ENCODE results near the gene AKT3. TPM values are rescaled to one million over a fixed set of nuclear protein-coding genes. Genes with fewer than 3 reads are reported as not detected.

The AKT3 gene
- total RNA-seq, 4 donors from 2014 or later: 2.0 to 32.2 (median 9.3) TPM

- DNase-seq: no peak
- H3K27ac ChIP-seq: peak overlapping the region; percentile 92 to 98 (median 94)
- peak in 1 of 4 donors; percentile 21 for TF ChIP-seq POLR2A (IDR thresholded peaks at IDR 0.05)
- no peak for TF ChIP-seq CTCF (IDR thresholded peaks at IDR 0.05)
- peaks cover 0 to 33% (median 0%) of the 10 kb centered on the region in 4 donors for H3K27me3 ChIP-seq
- peak overlapping the region; percentile 65 to 90 (median 84) for H3K4me3 ChIP-seq
- no peaks in the 10 kb centered on the region for H3K36me3 ChIP-seq
- no peaks in the 10 kb centered on the region for H3K9me3 ChIP-seq
- WGBS, 2 donors: no CpG with 5 or more reads among the region's 81 CpGs
- intact Hi-C loops (cut with DNase I): no loop called here
- peaks cover 0 to 37% (median 0%) of the 10 kb centered on the region in 3 donors for H3K4me1 ChIP-seq
These were observed 432 bp downstream of the AKT3 start for GRCh38 chr1:243849421-243850201.

GRCh38 chr1:243848858-243849420, 1.1 kb downstream of the AKT3 start:
- TF ChIP-seq CTCF (IDR thresholded peaks at IDR 0.05): no peak
- no peak for TF ChIP-seq POLR2A (IDR thresholded peaks at IDR 0.05)
- peaks cover 0 to 37% (median 0%) of the 10 kb centered on the region in 3 donors for H3K4me1 ChIP-seq
- no peak for DNase-seq
- H3K4me3 ChIP-seq: peak overlapping the region; percentile 65 to 90 (median 84)
- peaks cover 0 to 33% (median 0%) of the 10 kb centered on the region in 4 donors for H3K27me3 ChIP-seq
- no peaks in the 10 kb centered on the region for H3K9me3 ChIP-seq
- 0% methylated on average over 4 to 7 of the region's 19 CpGs for WGBS, 2 donors
- H3K36me3 ChIP-seq: no peaks in the 10 kb centered on the region
- intact Hi-C loops (cut with DNase I): no loop called here
- peak overlapping the region; percentile 92 to 98 (median 94) for H3K27ac ChIP-seq

- DNase-seq: no peak
- Histone ChIP-seq H3K4me1 (peaks cover 0 to 42% (median 0%) of the 10 kb centered on the region in 3 donors), H3K36me3 (no peaks in the 10 kb centered on the region), H3K9me3 (no peaks in the 10 kb centered on the region), H3K27me3 (peaks cover 0 to 33% (median 0%) of the 10 kb centered on the region in 4 donors), H3K4me3 (peak overlapping the region; percentile 65 to 90 (median 84)), H3K27ac (peak overlapping the region in 3 of 4 donors; percentile 92 to 98 (median 97))
- TF ChIP-seq CTCF (IDR thresholded peaks at IDR 0.05): no peak
- TF ChIP-seq POLR2A (IDR thresholded peaks at IDR 0.05): no peak
- intact Hi-C loops (cut with DNase I): no loop called here
- WGBS, 2 donors: 59 to 68% methylated on average over 5 of the region's 5 CpGs
These were observed 1.7 kb downstream of the AKT3 start for GRCh38 chr1:243848165-243848857.

GRCh38 chr1:243846761-243847160, 3.3 kb downstream of the AKT3 start:
- peaks cover 0 to 55% (median 2%) of the 10 kb centered on the region in 3 donors for H3K4me1 ChIP-seq
- TF ChIP-seq CTCF (IDR thresholded peaks at IDR 0.05) (no peak), POLR2A (IDR thresholded peaks at IDR 0.05) (no peak)

More at GRCh38 chr1:243846761-243847160, 3.3 kb downstream of the AKT3 start:
- no peak for DNase-seq
- Histone ChIP-seq H3K27ac (no peak overlapping the region), H3K27me3 (peaks cover 0 to 30% (median 0%) of the 10 kb centered on the region in 4 donors), H3K36me3 (no peaks in the 10 kb centered on the region), H3K9me3 (no peaks in the 10 kb centered on the region), H3K4me3 (no peak overlapping the region)
- 89 to 100% methylated on average over 1 of the region's 1 CpG for WGBS, 2 donors
- intact Hi-C loops (cut with DNase I): no loop called here

Data from esophagus squamous epithelium (tissue), 5 donors.